GM12801 (cell line): ENCODE results near the gene IQSEC3.

Source experiments
- CTCF ChIP-seq: IDR thresholded peaks from one replicate; pipeline ENCODE4 v1.5.1; 2011; ENCODE audit warnings: control low read depth; ENCODE audit not compliant: insufficient read length; ENCODE audit errors: extremely low read depth

Gene IQSEC3

GRCh38 chr12:161823-162222 is 95.3 kb downstream of the IQSEC3 start:
- TF ChIP-seq CTCF = no peak

GRCh38 chr12:162467-163307 is 96.1 kb downstream of the IQSEC3 start:
- no peak for TF ChIP-seq CTCF

- no peak for TF ChIP-seq CTCF
Observed at GRCh38 chr12:163406-163986, 96.9 kb downstream of the IQSEC3 start.

GRCh38 chr12:164207-164606 is 97.6 kb downstream of the IQSEC3 start:
- no peak for TF ChIP-seq CTCF

GRCh38 chr12:165862-166368 is 99.3 kb downstream of the IQSEC3 start:
- no peak for TF ChIP-seq CTCF

- TF ChIP-seq CTCF = no peak
Observed at GRCh38 chr12:166425-167075, 100.0 kb downstream of the IQSEC3 start.

GRCh38 chr12:167959-168600 is 101.5 kb downstream of the IQSEC3 start:
- TF ChIP-seq CTCF = no peak
